C4-2B (cell line): ENCODE results near the gene NEURL3.

ENCODE experiments used
- CTCF ChIP-seq: fragments of 450-650 bp; conservative IDR thresholded peaks from 2 replicates; pipeline ENCODE4 v1.5.1; 2017; ENCODE audit warnings: mild to moderate bottlenecking
- ZFX ChIP-seq: fragments of 450-650 bp; IDR thresholded peaks from 2 replicates; pipeline ENCODE4 v1.6.1; 2017

- TF ChIP-seq CTCF (no peak), ZFX (no peak)
Observed at GRCh38 chr2:96542357-96542977, 37.3 kb upstream of the NEURL3 start.
